Measurements from ENCODE around the gene C2orf68. TPM values are rescaled to one million over a fixed set of nuclear protein-coding genes. Genes with fewer than 3 reads are reported as not detected.
"Not testable (repeated sequence)": the region's sequence is repeated elsewhere in the genome, so short reads cannot be mapped to it uniquely, and the experiment has no call there.

Gene C2orf68
- polyA plus RNA-seq, 1 of the 3 experiments (the other 2 are of a cell fraction), result 14.5 TPM

DNA sequence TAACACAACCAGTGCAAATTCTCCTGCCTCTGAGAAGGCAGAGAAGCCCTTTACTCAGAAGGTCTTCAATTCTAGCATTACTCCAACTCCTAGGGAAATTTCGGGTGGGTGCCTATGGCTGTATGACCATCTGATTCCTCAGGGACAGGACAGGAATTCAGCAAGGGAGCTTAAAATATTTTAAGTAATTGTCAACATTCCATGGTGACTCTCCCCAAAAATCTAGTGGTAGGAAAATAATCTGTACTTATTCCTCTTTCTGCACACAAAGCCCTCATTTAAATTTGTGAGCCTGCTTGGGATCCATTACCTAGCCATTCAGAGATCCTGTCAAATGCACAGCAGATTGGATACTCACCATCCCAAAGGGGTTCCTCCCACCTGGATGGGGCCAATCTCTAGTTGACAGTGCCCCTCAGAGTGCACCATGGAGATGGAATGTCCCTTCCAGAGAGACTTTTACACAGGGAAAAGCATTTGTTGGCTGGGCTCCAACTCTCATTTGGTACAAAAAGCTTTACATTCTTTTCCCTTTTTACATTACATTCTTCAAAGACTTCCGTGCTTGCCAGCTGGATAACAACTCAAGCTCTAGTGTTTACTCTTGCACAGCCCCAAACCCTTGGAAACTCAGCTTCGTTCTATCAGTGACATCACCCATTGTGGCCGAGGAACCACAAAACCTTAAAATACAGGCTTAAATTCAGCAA, 6.3 kb downstream of the C2orf68 start:
- TF ChIP-seq FOXJ3 (CRISPR knock-in tag; IDR thresholded peaks at IDR 0.05) (no peak), NFIC (IDR thresholded peaks at IDR 0.05; ENCODE audit: borderline replicate concordance) (peak; percentile 54; the same call in 1 of the 2 replicates)
- Histone ChIP-seq H4K20me1 (ENCODE audit: insufficient read depth) (no peaks in the 10 kb centered on the region), H3K9ac (no peak overlapping the region), H3F3A (replicated peaks; ENCODE audit: insufficient read depth) (peaks cover 26% of the 10 kb centered on the region), H3K4me2 (0 out of 2 replicates have a peak overlapping the region, but pooled peaks have one; percentile 15), H3K79me2 (ENCODE audit: insufficient read depth) (peaks cover 39% of the 10 kb centered on the region), H3K36me3 (replicated peaks in 1 of 2; ENCODE audit: control insufficient read depth in 1 of 2, insufficient read depth in 2 of 2, low read length in 1 of 2) (peaks cover 21 to 33% of the 10 kb centered on the region in 2 experiments), H3K9me2 (no peaks in the 10 kb centered on the region), H3K27me3 (ENCODE audit: insufficient read depth) (no peaks in the 10 kb centered on the region), H3K9me3 (no peaks in the 10 kb centered on the region), H3K27ac (ENCODE audit: low read depth in 2 of 2, low read length in 1 of 2) (peak overlapping the region; percentile 40 to 47), H3K4me3 (ENCODE audit: low read depth in 2 of 2, low read length in 1 of 2) (no peak overlapping the region), H2AFZ (ENCODE audit: low read depth) (no peak overlapping the region), H3K4me1 (ENCODE audit: control insufficient read depth in 1 of 2, insufficient read depth in 2 of 2, low read depth in 1 of 2, low read length in 1 of 2) (peaks cover 6 to 26% of the 10 kb centered on the region in 2 experiments; a peak in 2 of 4 replicates)
- ChIA-PET POLR2A (interaction anchor here (0.7 to 1.9 kb wide), 4 partner anchors 10 to 150 kb away, joined by 3 to 7 read pairs (median 3); partner anchors contain the start of gene RNF181), CTCF (interaction anchor here (1.1 to 3.0 kb wide), 4 partner anchors 54 to 185 kb away, joined by 3 to 12 read pairs (median 4); no protein-coding TSS in a partner anchor)
- no peak for DNase-seq
- 64% methylated on average over 4 of the region's 4 CpGs for WGBS (ENCODE audit: low lambda C conversion rate)

DNA sequence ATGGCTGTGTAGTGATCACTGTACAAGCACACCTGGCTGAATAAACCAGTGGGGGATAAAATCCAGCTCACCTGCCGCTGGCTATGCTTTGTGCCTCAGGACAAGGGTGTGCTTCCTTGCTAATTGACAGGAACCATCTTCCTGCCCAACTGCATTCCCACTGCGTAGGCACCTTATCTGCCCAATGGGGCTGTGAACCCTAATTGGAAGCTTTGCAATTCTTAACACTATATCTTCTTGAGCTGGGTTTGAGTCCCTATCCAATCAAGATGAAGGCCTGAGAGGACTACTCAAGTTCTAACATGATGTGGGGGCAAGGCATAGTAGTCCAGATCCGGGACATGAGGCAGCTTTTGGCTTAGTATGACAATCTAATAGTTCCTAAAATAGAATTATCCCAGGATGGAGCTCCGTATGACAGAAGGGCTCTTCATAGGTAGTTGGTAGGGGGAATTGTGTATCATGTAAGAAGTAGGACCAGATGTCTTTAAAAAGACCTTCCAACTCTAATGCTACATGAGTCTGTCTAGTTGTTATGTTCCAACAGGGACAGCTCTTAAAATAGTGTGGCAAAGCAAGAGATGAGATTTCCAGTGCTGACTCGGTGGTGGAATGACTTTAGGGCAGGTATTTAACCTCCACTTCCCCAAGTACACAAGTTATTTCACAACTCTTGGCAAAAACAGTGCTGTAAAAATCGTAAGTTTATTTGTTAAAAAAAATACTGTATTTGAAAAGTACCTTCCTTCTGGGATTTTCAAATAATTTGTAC, 7.1 kb downstream of the C2orf68 start:
- H3K4me2 ChIP-seq, result peak overlapping the region; percentile 57; the same call in 1 of the 2 replicates
- H3K4me1 ChIP-seq (ENCODE audit: control insufficient read depth in 1 of 2, insufficient read depth in 2 of 2, low read depth in 1 of 2, low read length in 1 of 2), result peaks cover 6 to 22% of the 10 kb centered on the region in 2 experiments; a peak in 2 of 4 replicates
- ChIA-PET POLR2A (interaction anchor here (0.6 to 1.9 kb wide), 4 partner anchors 9 to 413 kb away, joined by 3 to 7 read pairs (median 3); partner anchors contain the start of gene RNF181), CTCF (interaction anchor here (0.5 to 3.0 kb wide), 4 partner anchors 32 to 184 kb away, joined by 3 to 12 read pairs (median 4); no protein-coding TSS in a partner anchor)
- H3K27ac ChIP-seq (ENCODE audit: low read depth in 2 of 2, low read length in 1 of 2), result no peak overlapping the region; a peak in 1 of 4 replicates
- no peak overlapping the region for H2AFZ ChIP-seq (ENCODE audit: low read depth)
- WGBS (ENCODE audit: low lambda C conversion rate), result 70% methylated on average over 6 of the region's 6 CpGs
- peaks cover 15 to 35% of the 10 kb centered on the region in 2 experiments for H3K36me3 ChIP-seq (replicated peaks in 1 of 2; ENCODE audit: control insufficient read depth in 1 of 2, insufficient read depth in 2 of 2, low read length in 1 of 2)
- TF ChIP-seq FOSL2 (IDR thresholded peaks at IDR 0.05; ENCODE audit: borderline replicate concordance, low read depth), result no peak
- no peak for TF ChIP-seq RAD21 (IDR thresholded peaks at IDR 0.05; ENCODE audit: low read length)
- TF ChIP-seq RXRA (IDR thresholded peaks at IDR 0.05; ENCODE audit: borderline replicate concordance, low read depth), result no peak
- no peak for TF ChIP-seq NFIC (IDR thresholded peaks at IDR 0.05; ENCODE audit: borderline replicate concordance)
- TF ChIP-seq MEF2A (IDR thresholded peaks at IDR 0.05; ENCODE audit: borderline replicate concordance, low read depth), result no peak
- TF ChIP-seq, protein P1, sequence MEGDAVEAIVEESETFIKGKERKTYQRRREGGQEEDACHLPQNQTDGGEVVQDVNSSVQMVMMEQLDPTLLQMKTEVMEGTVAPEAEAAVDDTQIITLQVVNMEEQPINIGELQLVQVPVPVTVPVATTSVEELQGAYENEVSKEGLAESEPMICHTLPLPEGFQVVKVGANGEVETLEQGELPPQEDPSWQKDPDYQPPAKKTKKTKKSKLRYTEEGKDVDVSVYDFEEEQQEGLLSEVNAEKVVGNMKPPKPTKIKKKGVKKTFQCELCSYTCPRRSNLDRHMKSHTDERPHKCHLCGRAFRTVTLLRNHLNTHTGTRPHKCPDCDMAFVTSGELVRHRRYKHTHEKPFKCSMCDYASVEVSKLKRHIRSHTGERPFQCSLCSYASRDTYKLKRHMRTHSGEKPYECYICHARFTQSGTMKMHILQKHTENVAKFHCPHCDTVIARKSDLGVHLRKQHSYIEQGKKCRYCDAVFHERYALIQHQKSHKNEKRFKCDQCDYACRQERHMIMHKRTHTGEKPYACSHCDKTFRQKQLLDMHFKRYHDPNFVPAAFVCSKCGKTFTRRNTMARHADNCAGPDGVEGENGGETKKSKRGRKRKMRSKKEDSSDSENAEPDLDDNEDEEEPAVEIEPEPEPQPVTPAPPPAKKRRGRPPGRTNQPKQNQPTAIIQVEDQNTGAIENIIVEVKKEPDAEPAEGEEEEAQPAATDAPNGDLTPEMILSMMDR (IDR thresholded peaks at IDR 0.05), result no peak
- no peak for TF ChIP-seq SMC3 (IDR thresholded peaks at IDR 0.05; ENCODE audit: low read depth, low read length)
- H3K4me3 ChIP-seq (ENCODE audit: low read depth in 2 of 2, low read length in 1 of 2), result no peak overlapping the region
- H4K20me1 ChIP-seq (ENCODE audit: insufficient read depth), result no peaks in the 10 kb centered on the region
- no peak for DNase-seq
- H3K9ac ChIP-seq, result no peak overlapping the region
- H3K9me3 ChIP-seq, result no peaks in the 10 kb centered on the region
- H3K27me3 ChIP-seq (ENCODE audit: insufficient read depth), result no peaks in the 10 kb centered on the region
- H3K79me2 ChIP-seq (ENCODE audit: insufficient read depth), result peaks cover 31% of the 10 kb centered on the region
- H3K9me2 ChIP-seq, result no peaks in the 10 kb centered on the region
- H3F3A ChIP-seq (replicated peaks; ENCODE audit: insufficient read depth), result peaks cover 26% of the 10 kb centered on the region

GRCh38 chr2:85604133-85604444, 7.8 kb downstream of the C2orf68 start:
- not testable (repeated sequence) for H3K27me3 ChIP-seq (ENCODE audit: insufficient read depth); DNase-seq; H2AFZ ChIP-seq (ENCODE audit: low read depth); H3K9ac ChIP-seq; H3K9me3 ChIP-seq; H3K9me2 ChIP-seq; H3K27ac ChIP-seq (ENCODE audit: low read depth in 2 of 2, low read length in 1 of 2); H4K20me1 ChIP-seq (ENCODE audit: insufficient read depth); H3K4me3 ChIP-seq (ENCODE audit: low read depth in 2 of 2, low read length in 1 of 2)
- H3K4me1 ChIP-seq (ENCODE audit: control insufficient read depth in 1 of 2, insufficient read depth in 2 of 2, low read depth in 1 of 2, low read length in 1 of 2), result peaks cover 6 to 22% of the 10 kb centered on the region in 2 experiments; a peak in 2 of 4 replicates
- POLR2A ChIA-PET, result interaction anchor here (1.9 kb wide), 1 partner anchor 9 kb away, joined by 7 read pairs; the partner anchor contains the start of gene RNF181
- peaks cover 15 to 36% of the 10 kb centered on the region in 2 experiments for H3K36me3 ChIP-seq (replicated peaks in 1 of 2; ENCODE audit: control insufficient read depth in 1 of 2, insufficient read depth in 2 of 2, low read length in 1 of 2)
- 64% methylated on average over 3 of the region's 3 CpGs for WGBS (ENCODE audit: low lambda C conversion rate)
- H3K79me2 ChIP-seq (ENCODE audit: insufficient read depth), result peaks cover 26% of the 10 kb centered on the region
- peak overlapping the region; percentile 96 for H3K4me2 ChIP-seq
- peaks cover 26% of the 10 kb centered on the region for H3F3A ChIP-seq (replicated peaks; ENCODE audit: insufficient read depth)
- CTCF ChIA-PET, result interaction anchor here (0.5 to 3.0 kb wide), 3 partner anchors 33 to 183 kb away, joined by 3 to 12 read pairs (median 4); no protein-coding TSS in a partner anchor
